HK-2 (cell line): ENCODE results near the gene RNF39.

Experiments
- DNase-seq: peaks from one replicate; pipeline ENCODE4 v3.0.0-alpha.2; 2018; ENCODE audit not compliant: unreplicated experiment

The RNF39 gene

GRCh38 chr6:30097902-30098768, 22.6 kb upstream of the RNF39 start:
- DNase-seq: no peak

- DNase-seq: no peak
Observed at GRCh38 chr6:30096829-30097228, 21.3 kb upstream of the RNF39 start.

DNA sequence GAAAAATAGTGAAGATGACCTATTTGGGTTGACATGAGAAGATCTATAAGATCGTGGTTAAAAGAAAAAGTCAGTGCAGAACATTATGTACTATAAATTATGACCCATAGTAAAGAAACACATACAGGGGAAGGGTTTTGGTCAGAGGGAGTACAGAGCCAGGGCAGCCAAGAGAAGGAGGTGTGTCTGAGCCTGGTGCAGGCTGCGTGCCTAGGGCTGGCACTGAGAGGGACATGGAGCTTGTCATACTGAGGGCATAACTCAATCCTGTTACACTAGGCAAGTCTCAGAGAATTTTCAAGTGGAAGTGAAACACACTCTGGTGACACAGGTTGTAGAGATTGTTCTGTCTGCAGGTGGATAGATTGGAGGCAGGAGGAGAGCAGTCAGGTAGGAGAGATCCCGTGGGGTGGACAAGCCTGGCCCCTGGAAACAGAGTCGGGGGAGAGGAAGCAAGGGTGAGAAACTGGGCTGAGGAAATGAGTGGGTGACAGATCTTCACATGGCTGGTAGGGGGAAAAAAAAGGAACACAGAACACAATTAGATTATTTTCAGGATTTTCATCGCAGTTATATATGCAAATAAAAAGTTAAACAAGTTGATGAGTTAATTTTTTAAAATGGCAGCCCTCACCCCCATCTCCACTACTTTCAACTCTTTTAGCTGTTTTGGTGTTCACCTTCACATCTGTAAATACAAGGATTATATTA, 18.5 kb upstream of the RNF39 start:
- DNase-seq: no peak

DNA sequence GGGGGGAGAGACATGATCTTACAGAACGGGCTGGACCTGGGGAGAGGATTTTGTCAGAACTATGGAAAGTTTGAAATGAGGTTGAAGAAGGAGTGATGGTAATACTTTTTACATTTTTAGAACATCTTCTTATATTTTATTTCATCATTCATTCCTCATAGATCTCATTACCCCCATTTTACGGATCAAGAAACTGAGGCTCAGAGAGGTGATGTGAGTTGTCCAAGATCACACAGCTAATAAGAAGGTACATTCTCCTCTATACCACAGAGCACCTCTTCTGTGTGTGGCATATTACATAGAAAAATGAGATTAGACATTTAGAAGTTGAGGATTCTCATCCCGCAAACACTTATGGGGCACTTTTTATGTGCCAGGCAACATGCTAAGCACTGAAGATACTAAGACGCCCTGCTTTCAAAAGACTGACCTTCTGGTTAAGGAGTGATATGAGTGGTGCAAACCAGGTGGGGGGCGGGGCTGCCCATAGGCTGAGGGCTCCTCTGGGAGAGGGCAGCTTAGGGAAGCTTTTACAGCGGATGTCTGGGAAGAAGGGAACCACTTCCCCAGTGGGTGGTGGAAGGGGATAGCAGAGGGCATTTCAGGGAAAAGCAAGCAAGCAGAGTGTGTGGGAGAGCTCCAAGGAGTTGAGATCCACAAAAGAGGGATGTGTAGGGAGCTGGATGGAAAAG, 17.4 kb upstream of the RNF39 start:
- DNase-seq: no peak

- peak; percentile 52 for DNase-seq
Observed at GRCh38 chr6:30091577-30092381, 16.2 kb upstream of the RNF39 start.

GRCh38 chr6:30087876-30088275, 12.3 kb upstream of the RNF39 start:
- DNase-seq: no peak

GRCh38 chr6:30077218-30077617, 1.6 kb upstream of the RNF39 start:
- no peak for DNase-seq

DNA sequence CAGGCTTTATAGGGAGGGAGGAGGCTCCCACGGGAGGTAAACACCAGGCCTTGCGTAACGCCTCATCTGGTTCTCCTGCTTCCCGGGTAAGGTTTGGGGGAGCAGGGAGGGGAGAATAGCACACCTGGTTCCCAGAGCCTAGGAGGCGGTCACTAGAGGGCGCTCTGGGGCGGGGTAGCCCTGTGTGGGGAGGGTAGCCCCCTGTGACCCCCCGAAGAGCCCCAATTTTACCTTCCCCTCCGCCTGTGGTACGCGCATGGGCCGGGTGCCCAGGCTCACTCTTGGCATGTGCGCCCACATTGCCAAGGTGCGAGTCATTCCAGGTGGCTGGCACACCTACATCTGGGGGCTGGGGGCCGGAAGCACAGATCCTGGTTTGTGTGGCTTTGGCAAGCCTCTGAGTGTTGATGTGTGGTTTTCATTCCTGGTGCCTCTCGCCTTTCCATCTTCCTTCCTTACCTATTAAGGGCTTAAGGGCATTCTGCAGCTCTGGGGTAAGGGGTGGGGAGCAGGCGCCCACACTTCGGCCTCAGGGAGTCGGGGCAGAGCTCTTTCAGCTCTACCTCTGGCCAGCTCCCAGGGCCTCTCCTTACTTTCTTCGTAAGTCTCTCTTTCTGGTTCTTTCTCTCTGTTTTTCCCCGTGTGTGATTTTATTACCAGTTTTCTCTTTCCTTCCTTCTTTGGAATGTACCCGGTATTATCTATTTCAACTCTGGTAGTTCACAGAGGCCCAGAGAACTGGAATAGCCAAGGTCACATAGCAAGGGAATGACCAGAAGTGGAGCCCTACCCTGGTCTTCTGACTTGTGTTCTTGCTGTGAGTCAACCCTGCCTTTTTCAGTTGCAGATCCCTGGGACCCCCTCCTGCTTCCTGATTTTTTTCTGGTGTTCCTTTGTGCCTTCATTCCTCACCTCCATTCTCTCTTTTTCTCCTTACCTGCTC, 492 bp upstream of the RNF39 start:
- peak; percentile 43 for DNase-seq

DNA sequence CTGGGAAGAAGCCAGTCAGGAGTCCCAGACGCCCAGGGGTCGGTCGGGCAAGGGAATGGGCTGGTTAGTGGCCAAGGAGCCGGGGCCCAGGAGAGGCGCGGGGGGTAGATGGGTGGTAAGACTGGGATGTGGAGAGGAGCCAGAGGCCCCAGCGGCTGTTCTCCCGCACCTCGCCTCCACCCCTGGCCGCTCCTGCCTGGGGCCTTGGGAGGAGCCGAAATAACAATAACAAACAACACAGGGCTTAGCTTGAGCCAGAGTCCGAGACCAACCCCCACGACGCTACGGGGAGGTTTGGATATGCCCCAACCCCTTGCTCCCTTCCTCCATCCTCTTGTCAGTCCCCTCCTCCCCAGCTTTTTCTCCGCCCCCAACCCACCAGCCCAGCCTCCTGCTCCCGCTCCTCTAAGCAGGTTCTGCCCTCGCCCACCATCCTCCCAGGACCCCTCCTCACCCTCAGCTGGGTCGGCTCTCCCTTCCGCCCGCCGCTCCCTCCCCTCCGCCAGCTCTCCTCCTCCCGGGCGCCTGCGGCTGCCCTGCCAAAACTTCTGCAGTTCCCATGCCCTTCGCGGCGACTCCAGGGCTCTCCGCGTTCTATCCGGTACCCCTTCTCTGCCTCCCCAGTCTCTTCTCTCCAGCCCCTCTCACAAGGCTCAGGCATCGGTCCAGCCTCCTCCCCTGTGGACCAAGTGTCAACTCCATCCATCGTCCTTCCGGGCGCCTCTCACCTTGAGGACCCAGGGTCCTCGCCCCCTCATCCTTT, 1.1 kb downstream of the RNF39 start:
- DNase-seq: no peak

- DNase-seq: no peak
Observed at GRCh38 chr6:30073489-30074235, 1.9 kb downstream of the RNF39 start.

GRCh38 chr6:30071858-30072257, 3.7 kb downstream of the RNF39 start:
- no peak for DNase-seq

- no peak for DNase-seq
Observed at GRCh38 chr6:30071081-30071818, 4.3 kb downstream of the RNF39 start.

DNA sequence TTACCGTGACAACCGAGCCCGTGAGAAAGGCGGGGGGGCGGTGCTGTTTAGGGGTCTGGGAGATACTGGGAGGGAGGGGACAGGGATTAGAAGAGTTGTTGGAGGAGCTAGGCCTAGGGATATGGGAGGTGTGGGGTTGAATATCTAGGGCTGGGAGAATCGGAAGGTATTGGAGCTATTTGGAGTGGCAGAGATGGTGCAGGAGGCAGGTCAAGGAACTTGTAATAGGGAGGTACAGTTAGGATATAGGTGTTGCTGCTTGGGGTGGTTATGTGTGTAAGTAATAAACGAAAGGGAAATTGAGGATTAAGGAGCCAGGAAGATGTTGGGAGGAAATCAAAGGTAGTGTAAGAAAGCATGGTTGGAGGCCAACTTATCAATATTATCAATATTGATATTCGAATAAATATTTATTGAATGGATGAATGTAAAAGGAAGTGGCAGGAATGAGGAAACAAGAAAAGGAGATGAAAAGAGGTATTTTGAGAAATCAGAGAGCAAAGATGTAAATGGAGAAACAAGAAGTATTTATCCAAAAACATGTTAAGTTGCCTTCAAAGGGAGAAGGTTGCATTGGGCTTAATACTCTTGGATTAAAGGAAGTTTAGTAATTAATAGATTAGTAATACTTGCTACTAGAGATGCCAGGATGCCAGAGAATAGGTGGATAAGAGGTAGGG, 8.0 kb downstream of the RNF39 start:
- DNase-seq: no peak

DNA sequence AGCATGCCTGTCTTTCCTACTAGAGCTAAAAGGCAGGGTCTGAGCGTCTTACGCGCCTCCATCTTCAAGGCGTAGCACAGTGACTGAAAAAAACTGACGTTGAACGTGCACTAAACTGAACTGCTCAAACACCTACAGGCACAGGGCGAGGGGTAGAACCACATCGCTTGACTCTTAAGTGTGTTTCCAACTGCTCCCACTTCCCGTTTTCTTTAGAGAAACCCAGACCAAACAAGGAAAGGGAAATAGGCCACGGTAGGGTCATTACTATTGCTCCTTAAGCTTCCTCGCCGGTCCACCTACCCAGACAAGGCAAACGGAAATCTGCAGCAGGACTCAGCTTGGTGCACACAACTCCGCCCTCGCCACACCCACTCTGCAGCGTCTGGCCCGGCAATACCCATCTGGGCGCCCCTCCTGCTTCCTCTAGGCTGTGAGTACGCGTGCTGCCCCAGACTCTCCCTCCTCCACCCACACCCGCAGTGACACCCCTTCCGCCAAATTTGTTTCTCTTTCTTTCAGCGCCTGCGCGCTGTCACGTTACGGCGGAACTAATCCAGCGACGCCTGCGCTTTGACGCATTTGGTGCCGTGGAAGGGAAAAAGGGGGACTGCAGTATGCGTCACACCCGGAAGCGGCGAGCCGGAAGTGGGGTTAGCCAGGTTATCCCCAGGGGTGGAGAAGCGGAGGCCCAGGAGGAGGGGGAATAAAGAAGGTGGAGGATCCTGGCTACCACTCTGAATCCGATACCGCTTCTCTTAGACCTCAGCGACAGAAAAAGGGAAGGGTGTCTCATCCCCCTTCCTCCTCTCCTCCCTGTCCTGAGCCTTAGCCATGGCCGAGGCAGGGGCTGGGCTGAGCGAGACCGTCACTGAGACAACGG, 8.8 kb downstream of the RNF39 start, which contains the start of gene PPP1R11:
PPP1R11 (plus strand) TSS at position 622 of the 883 bp plus-strand sequence; CDS start at position 835, 213 bp downstream.
- DNase-seq: peak; percentile 98

- no peak for DNase-seq
Observed at GRCh38 chr6:30066082-30066481, 9.5 kb downstream of the RNF39 start.

- no peak for DNase-seq
Observed at GRCh38 chr6:30063315-30063714, 12.3 kb downstream of the RNF39 start.
